ENCODE data around the gene ZCCHC14. TPM values are rescaled to one million over a fixed set of nuclear protein-coding genes. Genes with fewer than 3 reads are reported as not detected.
"Not testable (repeated sequence)": the region's sequence is repeated elsewhere in the genome, so short reads cannot be mapped to it uniquely, and the experiment has no call there.

The ZCCHC14 gene
- total RNA-seq, 2 donors from 2014 or later = 16.5 to 17.7 TPM

- Mint-ChIP-seq H3K4me3 (no peak overlapping the region), H3K36me3 (ENCODE audit: low read depth) (no peaks in the 10 kb centered on the region), H3K27ac (no peak overlapping the region), H3K4me1 (peaks cover 14% of the 10 kb centered on the region), H3K27me3 (peaks cover 10% of the 10 kb centered on the region)
- H3K9me3 ChIP-seq (ENCODE audit: control insufficient read depth, low read length, poor library complexity, severe bottlenecking) = no peaks in the 10 kb centered on the region
- DNase-seq (no peak), ATAC-seq (no peak)
Observed at GRCh38 chr16:87498324-87499188, 5.7 kb upstream of the ZCCHC14 start.

DNA sequence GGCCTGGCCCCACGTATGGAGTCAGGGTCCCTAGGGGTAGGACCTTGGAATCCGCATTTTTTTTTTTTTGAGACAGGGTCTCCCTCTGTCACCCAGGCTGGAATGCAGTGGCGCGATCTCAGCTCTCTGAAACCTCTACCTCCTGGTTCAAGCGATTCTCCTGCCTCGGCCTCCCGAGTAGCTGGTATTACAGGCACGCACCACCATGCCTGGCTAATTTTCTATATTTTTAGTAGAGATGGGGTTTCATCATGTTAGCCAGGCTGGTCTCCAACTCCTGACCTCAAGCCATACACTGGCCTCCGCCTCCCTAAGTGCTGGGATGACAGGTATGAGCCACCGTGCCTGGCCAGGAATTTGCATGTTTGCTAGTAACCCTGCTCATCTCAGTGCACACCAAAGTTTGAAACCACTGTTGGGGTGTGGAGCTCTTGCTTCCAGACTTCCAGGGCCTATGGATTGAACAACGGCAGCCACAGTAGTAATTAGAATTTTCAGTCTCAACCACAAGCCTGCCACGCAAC lies 5.0 kb upstream of the ZCCHC14 start:
- not testable (repeated sequence) for H3K4me3 Mint-ChIP-seq, H3K27ac Mint-ChIP-seq

GRCh38 chr16:87497023-87497766 lies 4.4 kb upstream of the ZCCHC14 start:
- Mint-ChIP-seq H3K27me3 (peaks cover 10% of the 10 kb centered on the region), H3K4me1 (peaks cover 17% of the 10 kb centered on the region)
- not testable (repeated sequence) for ATAC-seq; H3K27ac Mint-ChIP-seq; H3K4me3 Mint-ChIP-seq; H3K9me3 ChIP-seq (ENCODE audit: control insufficient read depth, low read length, poor library complexity, severe bottlenecking); DNase-seq; H3K36me3 Mint-ChIP-seq (ENCODE audit: low read depth)

More for the DNA sequence above, 5.0 kb upstream of the ZCCHC14 start:
- not testable (repeated sequence) for H3K9me3 ChIP-seq (ENCODE audit: control insufficient read depth, low read length, poor library complexity, severe bottlenecking); ATAC-seq; DNase-seq; H3K36me3 Mint-ChIP-seq (ENCODE audit: low read depth)
- H3K4me1 Mint-ChIP-seq = peaks cover 17% of the 10 kb centered on the region
- H3K27me3 Mint-ChIP-seq = peaks cover 10% of the 10 kb centered on the region

- Mint-ChIP-seq H3K27me3 (peaks cover 10% of the 10 kb centered on the region), H3K4me3 (peak overlapping the region; percentile 59), H3K4me1 (peaks cover 17% of the 10 kb centered on the region), H3K36me3 (ENCODE audit: low read depth) (no peaks in the 10 kb centered on the region), H3K27ac (no peak overlapping the region)
- ATAC-seq = peak; percentile 18
- no peak for DNase-seq
- no peaks in the 10 kb centered on the region for H3K9me3 ChIP-seq (ENCODE audit: control insufficient read depth, low read length, poor library complexity, severe bottlenecking)
Observed at GRCh38 chr16:87496447-87496801, 3.6 kb upstream of the ZCCHC14 start.

DNA sequence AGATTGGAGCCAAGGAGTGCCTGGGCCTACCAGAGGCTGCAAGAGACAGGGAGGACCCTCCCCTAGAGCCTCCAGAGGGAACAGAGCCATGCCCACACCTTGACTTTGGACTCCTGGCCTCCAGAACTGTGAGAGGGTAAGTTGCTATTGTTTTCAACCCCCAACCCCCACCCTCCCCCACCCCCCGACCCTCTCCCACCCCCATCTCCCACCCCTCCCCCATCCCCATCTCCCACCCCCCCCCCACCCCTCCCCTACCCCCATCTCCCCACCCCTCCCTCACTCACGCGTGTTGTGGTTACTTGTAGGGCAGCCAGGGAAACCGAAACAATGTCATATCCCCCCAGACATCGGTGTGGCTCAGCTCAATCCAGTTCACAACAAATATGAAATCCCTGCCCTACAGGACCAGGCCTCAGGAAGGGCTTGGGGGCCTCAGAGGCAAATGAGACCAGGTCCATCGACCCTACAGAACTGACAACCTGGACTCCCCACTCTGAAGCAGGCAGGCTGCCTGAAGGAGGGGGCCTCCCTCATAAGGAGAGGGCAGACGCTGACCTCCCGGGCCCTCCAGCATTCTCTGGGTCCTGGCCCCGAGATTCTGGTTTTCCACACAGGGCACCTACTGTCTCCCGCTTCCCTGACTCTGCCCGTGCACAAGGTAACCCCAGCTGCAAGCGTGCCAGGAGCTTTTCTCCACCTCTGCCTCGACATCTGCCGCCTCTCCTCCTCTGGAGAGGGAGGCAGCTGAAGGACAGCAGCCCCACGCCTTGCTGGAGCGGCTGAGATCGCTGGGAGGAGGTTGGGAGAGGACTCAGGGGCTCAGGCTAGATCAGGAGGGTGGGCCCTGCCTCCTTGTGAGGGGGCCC lies 3.0 kb upstream of the ZCCHC14 start:
- H3K27me3 Mint-ChIP-seq = peaks cover 10% of the 10 kb centered on the region
- H3K4me1 Mint-ChIP-seq = peaks cover 23% of the 10 kb centered on the region
- no peak overlapping the region for H3K27ac Mint-ChIP-seq
- no peaks in the 10 kb centered on the region for H3K36me3 Mint-ChIP-seq (ENCODE audit: low read depth)
- no peaks in the 10 kb centered on the region for H3K9me3 ChIP-seq (ENCODE audit: control insufficient read depth, low read length, poor library complexity, severe bottlenecking)
- H3K4me3 Mint-ChIP-seq = peak overlapping the region; percentile 59
- DNase-seq (no peak), ATAC-seq (no peak)

GRCh38 chr16:87493608-87494280 lies 920 bp upstream of the ZCCHC14 start:
- Mint-ChIP-seq H3K4me3 (peak overlapping the region; percentile 90), H3K27me3 (peaks cover 5% of the 10 kb centered on the region), H3K27ac (peak overlapping the region; percentile 79), H3K36me3 (ENCODE audit: low read depth) (no peaks in the 10 kb centered on the region), H3K4me1 (peaks cover 40% of the 10 kb centered on the region)
- H3K9me3 ChIP-seq (ENCODE audit: control insufficient read depth, low read length, poor library complexity, severe bottlenecking) = no peaks in the 10 kb centered on the region
- DNase-seq = no peak
- no peak for ATAC-seq

DNA sequence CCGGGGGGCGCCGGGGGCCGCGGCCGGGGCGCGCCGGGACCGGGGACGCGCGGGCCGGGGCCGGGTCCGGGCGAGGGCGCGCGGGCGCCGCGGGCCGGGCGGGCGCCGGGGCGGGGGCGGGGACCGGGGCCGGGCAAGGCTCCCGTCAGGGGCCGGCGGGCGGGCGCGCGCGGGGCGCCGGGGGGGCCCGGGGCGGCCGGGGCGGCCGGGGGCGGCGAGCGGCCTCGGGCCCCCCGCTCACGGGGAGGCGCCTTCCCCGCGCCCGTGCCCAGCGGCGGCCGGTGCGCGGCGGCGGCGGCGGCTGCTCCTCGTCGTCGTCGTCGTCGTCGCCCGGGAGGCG lies 563 bp downstream of the ZCCHC14 start:
- DNase-seq = no peak
- no peak overlapping the region for H3K4me3 Mint-ChIP-seq
- H3K27me3 Mint-ChIP-seq = no peaks in the 10 kb centered on the region
- no peak overlapping the region for H3K27ac Mint-ChIP-seq
- peaks cover 44% of the 10 kb centered on the region for H3K4me1 Mint-ChIP-seq
- no peaks in the 10 kb centered on the region for H3K36me3 Mint-ChIP-seq (ENCODE audit: low read depth)
- ATAC-seq = no peak
- no peaks in the 10 kb centered on the region for H3K9me3 ChIP-seq (ENCODE audit: control insufficient read depth, low read length, poor library complexity, severe bottlenecking)

- peak overlapping the region; percentile 92 for H3K4me3 Mint-ChIP-seq
- ATAC-seq (no peak), DNase-seq (peak in 1 of 3 donors; percentile 9)
- H3K9me3 ChIP-seq (ENCODE audit: control insufficient read depth, low read length, poor library complexity, severe bottlenecking) = no peaks in the 10 kb centered on the region
- no peaks in the 10 kb centered on the region for H3K36me3 Mint-ChIP-seq (ENCODE audit: low read depth)
- H3K27me3 Mint-ChIP-seq = no peaks in the 10 kb centered on the region
- H3K27ac Mint-ChIP-seq = peak overlapping the region; percentile 86
- peaks cover 43% of the 10 kb centered on the region for H3K4me1 Mint-ChIP-seq
Observed at GRCh38 chr16:87491522-87492290, 1.1 kb downstream of the ZCCHC14 start.

GRCh38 chr16:87490799-87491521 lies 1.9 kb downstream of the ZCCHC14 start:
- peak overlapping the region; percentile 92 for H3K4me3 Mint-ChIP-seq
- not testable (repeated sequence) for H3K9me3 ChIP-seq (ENCODE audit: control insufficient read depth, low read length, poor library complexity, severe bottlenecking); H3K27me3 Mint-ChIP-seq; H3K36me3 Mint-ChIP-seq (ENCODE audit: low read depth)
- peaks cover 39% of the 10 kb centered on the region for H3K4me1 Mint-ChIP-seq
- DNase-seq (peak; percentile 38 to 46 (median 46)), ATAC-seq (peak; percentile 43)
- peak overlapping the region; percentile 86 for H3K27ac Mint-ChIP-seq

GRCh38 chr16:87490096-87490798 lies 2.6 kb downstream of the ZCCHC14 start:
- H3K9me3 ChIP-seq (ENCODE audit: control insufficient read depth, low read length, poor library complexity, severe bottlenecking) = no peaks in the 10 kb centered on the region
- no peak for DNase-seq
- ATAC-seq = no peak
- Mint-ChIP-seq H3K27ac (peak overlapping the region; percentile 86), H3K4me3 (peak overlapping the region; percentile 92), H3K36me3 (ENCODE audit: low read depth) (no peaks in the 10 kb centered on the region), H3K27me3 (no peaks in the 10 kb centered on the region), H3K4me1 (peaks cover 41% of the 10 kb centered on the region)

DNA sequence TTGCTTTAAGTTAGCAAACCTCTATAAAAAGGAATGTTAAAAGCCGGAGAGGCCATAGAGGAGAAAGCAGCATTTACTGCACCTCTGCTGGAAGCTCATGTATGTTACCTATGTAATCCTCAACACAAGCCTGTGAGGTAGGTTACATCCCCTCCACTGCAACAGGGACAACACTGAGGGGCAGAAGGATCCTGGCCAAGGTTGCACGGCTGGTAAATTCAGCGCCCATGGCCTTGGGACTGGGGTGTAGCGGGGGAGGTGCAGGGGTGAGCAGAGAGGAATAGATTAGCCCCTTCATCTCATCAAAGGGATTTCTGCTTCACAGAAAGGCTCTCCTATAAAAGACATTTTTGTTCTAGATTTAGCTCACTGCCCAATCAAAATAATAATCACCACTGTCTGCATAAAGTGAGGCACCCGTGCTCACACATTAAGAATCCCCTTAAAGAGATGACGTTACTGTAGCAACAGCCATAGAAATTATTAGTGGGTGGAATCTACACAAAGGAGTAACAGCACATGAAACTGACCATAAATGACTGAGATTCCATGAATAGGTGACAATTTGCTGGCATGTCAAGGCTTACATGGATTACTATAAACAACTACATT lies 3.3 kb downstream of the ZCCHC14 start:
- Mint-ChIP-seq H3K4me3 (peak overlapping the region; percentile 92), H3K4me1 (peaks cover 47% of the 10 kb centered on the region)

More for the DNA sequence above, 3.3 kb downstream of the ZCCHC14 start:
- DNase-seq (no peak), ATAC-seq (no peak)
- Mint-ChIP-seq H3K36me3 (ENCODE audit: low read depth) (no peaks in the 10 kb centered on the region), H3K27ac (peak overlapping the region; percentile 86), H3K27me3 (no peaks in the 10 kb centered on the region)
- H3K9me3 ChIP-seq (ENCODE audit: control insufficient read depth, low read length, poor library complexity, severe bottlenecking) = no peaks in the 10 kb centered on the region

Data from T-helper 17 cell (primary cell).